ENCODE results near the gene TACC2.

GRCh38 chr10:122145113-122145512 lies 156.2 kb downstream of the TACC2 start:
- TF ChIP-seq CTCF (IDR thresholded peaks at IDR 0.05; ENCODE audit: low read length) = no peak
- no peak for TF ChIP-seq EZH2 (IDR thresholded peaks at IDR 0.05; ENCODE audit: borderline replicate concordance, low read length)
